ENCODE measurements around the gene DBNDD1. TPM values are rescaled to one million over a fixed set of nuclear protein-coding genes. Genes with fewer than 3 reads are reported as not detected.

The DBNDD1 gene
- total and polyA plus RNA-seq, 4 donors, result 0.09 to 1.5 (median 0.82) TPM

DNA sequence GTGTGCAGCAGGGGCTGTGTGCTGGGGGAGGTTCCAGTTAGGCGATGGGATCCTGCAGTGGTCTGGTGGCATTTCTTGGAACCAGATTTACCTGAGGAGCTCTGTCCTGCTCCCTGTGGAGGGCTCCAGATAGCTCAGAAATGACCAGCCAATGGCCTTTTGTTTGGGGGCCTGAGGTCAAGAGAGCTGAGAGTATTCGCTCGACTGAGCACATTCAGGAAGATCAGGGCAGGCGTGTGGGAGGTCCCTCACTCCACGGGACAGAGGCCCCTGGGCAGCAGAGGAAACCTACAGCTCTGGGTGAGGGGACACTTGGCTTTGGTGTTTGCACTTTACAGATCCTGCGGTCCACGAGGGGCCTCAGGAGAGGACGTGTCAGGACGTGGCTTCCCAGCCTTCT, 52.5 kb downstream of the DBNDD1 start:
- no peak overlapping the region for H3K27ac ChIP-seq (ENCODE audit: low read depth in 1 of 2, low read length in 2 of 2)
- peaks cover 3 to 13% (median 10%) of the 10 kb centered on the region in 4 donors for H3K4me1 ChIP-seq (ENCODE audit: control insufficient read depth in 4 of 4, insufficient read depth in 4 of 4, low read length in 3 of 4)
- no peaks in the 10 kb centered on the region for H3K9me3 ChIP-seq (ENCODE audit: control insufficient read depth in 4 of 4, low read length in 3 of 4)
- no peaks in the 10 kb centered on the region for H3K27me3 ChIP-seq (ENCODE audit: control insufficient read depth in 4 of 4, insufficient read depth in 4 of 4, low read length in 3 of 4)
- no peak for TF ChIP-seq NR2F2 (IDR thresholded peaks at IDR 0.05)
- TF ChIP-seq, protein P1, sequence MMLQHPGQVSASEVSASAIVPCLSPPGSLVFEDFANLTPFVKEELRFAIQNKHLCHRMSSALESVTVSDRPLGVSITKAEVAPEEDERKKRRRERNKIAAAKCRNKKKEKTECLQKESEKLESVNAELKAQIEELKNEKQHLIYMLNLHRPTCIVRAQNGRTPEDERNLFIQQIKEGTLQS (IDR thresholded peaks at IDR 0.05), result no peak
- TF ChIP-seq YY1 (IDR thresholded peaks at IDR 0.05), result no peak
- TF ChIP-seq, protein P2, sequence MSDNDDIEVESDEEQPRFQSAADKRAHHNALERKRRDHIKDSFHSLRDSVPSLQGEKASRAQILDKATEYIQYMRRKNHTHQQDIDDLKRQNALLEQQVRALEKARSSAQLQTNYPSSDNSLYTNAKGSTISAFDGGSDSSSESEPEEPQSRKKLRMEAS (IDR thresholded peaks at IDR 0.05), result no peak
- no peak for TF ChIP-seq FOXA2 (IDR thresholded peaks at IDR 0.05)
- peaks cover 0 to 15% (median 1%) of the 10 kb centered on the region in 4 donors for H3K36me3 ChIP-seq (ENCODE audit: control insufficient read depth in 4 of 4, insufficient read depth in 3 of 4, low read depth in 1 of 4, low read length in 3 of 4)
- 90% methylated on average over 9 of the region's 9 CpGs for WGBS
- no peak for DNase-seq (ENCODE audit: low spot score)
- no peak overlapping the region for H3K9ac ChIP-seq (ENCODE audit: low read depth in 1 of 2, low read length in 2 of 2)
- H3K4me3 ChIP-seq (ENCODE audit: low read depth in 1 of 3, low read length in 3 of 3), result no peak overlapping the region

DNA sequence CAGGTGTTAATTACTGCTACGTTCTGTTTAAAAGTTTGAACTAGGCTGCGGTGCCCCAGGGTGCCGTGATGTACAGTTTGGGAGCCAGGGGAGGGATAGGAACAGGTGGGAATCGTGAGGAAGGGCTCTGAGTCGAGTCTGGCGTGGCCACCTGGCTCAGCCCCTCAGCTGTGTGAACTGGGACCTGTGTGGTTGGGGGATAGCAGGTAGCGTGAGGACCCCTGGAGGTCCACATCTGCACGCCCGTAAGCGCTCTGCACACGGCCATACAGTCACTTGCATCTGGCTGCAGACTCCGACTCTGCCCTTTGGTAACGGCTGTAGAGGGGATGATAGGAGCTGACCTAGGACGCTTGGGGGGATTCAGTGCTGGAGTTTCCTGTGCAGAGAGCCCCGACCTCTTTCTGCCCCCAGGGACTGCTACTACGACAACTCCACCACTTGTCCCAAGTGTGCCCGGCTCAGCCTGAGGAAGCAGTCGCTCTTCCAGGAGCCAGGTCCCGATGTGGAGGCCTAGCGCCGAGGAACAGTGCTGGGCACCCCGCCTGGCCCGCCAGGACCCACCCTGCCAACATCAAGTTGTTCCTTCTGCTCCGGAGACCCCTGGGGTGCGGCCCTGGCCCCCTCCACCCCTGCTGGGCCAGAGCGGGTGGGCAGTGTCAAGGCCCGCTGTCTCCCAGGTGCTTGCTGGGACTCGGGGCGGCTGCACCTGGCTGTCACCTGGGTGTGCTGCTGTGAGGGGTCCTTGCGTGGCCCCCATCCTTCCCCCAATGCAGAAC, 53.6 kb downstream of the DBNDD1 start:
- H3K9ac ChIP-seq (ENCODE audit: low read depth in 1 of 2, low read length in 2 of 2), result no peak overlapping the region
- no peaks in the 10 kb centered on the region for H3K27me3 ChIP-seq (ENCODE audit: control insufficient read depth in 4 of 4, insufficient read depth in 4 of 4, low read length in 3 of 4)
- H3K9me3 ChIP-seq (ENCODE audit: control insufficient read depth in 4 of 4, low read length in 3 of 4), result no peaks in the 10 kb centered on the region
- H3K27ac ChIP-seq (ENCODE audit: low read depth in 1 of 2, low read length in 2 of 2), result no peak overlapping the region
- 95% methylated on average over 30 of the region's 30 CpGs for WGBS
- peaks cover 0 to 3% (median 0%) of the 10 kb centered on the region in 4 donors for H3K4me1 ChIP-seq (ENCODE audit: control insufficient read depth in 4 of 4, insufficient read depth in 4 of 4, low read length in 3 of 4)
- TF ChIP-seq FOXA1 (IDR thresholded peaks at IDR 0.05), result no peak
- TF ChIP-seq SP1 (IDR thresholded peaks at IDR 0.05), result no peak
- TF ChIP-seq NR2F2 (IDR thresholded peaks at IDR 0.05), result no peak
- TF ChIP-seq, protein P1 (IDR thresholded peaks at IDR 0.05), result no peak
- TF ChIP-seq RAD21 (IDR thresholded peaks at IDR 0.05), result no peak
- no peak for TF ChIP-seq TAF1 (conservative IDR thresholded peaks at IDR 0.05)
- TF ChIP-seq, protein P2 (IDR thresholded peaks at IDR 0.05), result no peak
- TF ChIP-seq HNF4A (conservative IDR thresholded peaks at IDR 0.05), result no peak
- no peak for TF ChIP-seq JUND (IDR thresholded peaks at IDR 0.05)
- TF ChIP-seq, protein P3, sequence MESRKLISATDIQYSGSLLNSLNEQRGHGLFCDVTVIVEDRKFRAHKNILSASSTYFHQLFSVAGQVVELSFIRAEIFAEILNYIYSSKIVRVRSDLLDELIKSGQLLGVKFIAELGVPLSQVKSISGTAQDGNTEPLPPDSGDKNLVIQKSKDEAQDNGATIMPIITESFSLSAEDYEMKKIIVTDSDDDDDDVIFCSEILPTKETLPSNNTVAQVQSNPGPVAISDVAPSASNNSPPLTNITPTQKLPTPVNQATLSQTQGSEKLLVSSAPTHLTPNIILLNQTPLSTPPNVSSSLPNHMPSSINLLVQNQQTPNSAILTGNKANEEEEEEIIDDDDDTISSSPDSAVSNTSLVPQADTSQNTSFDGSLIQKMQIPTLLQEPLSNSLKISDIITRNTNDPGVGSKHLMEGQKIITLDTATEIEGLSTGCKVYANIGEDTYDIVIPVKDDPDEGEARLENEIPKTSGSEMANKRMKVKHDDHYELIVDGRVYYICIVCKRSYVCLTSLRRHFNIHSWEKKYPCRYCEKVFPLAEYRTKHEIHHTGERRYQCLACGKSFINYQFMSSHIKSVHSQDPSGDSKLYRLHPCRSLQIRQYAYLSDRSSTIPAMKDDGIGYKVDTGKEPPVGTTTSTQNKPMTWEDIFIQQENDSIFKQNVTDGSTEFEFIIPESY (IDR thresholded peaks at IDR 0.05), result no peak
- no peak for TF ChIP-seq YY1 (IDR thresholded peaks at IDR 0.05)
- TF ChIP-seq FOXA2 (IDR thresholded peaks at IDR 0.05), result no peak
- TF ChIP-seq GABPA (IDR thresholded peaks at IDR 0.05 in 1 of 2, conservative IDR thresholded peaks at IDR 0.05 in 1 of 2), result no peak
- TF ChIP-seq, protein P4, sequence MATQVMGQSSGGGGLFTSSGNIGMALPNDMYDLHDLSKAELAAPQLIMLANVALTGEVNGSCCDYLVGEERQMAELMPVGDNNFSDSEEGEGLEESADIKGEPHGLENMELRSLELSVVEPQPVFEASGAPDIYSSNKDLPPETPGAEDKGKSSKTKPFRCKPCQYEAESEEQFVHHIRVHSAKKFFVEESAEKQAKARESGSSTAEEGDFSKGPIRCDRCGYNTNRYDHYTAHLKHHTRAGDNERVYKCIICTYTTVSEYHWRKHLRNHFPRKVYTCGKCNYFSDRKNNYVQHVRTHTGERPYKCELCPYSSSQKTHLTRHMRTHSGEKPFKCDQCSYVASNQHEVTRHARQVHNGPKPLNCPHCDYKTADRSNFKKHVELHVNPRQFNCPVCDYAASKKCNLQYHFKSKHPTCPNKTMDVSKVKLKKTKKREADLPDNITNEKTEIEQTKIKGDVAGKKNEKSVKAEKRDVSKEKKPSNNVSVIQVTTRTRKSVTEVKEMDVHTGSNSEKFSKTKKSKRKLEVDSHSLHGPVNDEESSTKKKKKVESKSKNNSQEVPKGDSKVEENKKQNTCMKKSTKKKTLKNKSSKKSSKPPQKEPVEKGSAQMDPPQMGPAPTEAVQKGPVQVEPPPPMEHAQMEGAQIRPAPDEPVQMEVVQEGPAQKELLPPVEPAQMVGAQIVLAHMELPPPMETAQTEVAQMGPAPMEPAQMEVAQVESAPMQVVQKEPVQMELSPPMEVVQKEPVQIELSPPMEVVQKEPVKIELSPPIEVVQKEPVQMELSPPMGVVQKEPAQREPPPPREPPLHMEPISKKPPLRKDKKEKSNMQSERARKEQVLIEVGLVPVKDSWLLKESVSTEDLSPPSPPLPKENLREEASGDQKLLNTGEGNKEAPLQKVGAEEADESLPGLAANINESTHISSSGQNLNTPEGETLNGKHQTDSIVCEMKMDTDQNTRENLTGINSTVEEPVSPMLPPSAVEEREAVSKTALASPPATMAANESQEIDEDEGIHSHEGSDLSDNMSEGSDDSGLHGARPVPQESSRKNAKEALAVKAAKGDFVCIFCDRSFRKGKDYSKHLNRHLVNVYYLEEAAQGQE (IDR thresholded peaks at IDR 0.05), result no peak
- TF ChIP-seq, protein P5, sequence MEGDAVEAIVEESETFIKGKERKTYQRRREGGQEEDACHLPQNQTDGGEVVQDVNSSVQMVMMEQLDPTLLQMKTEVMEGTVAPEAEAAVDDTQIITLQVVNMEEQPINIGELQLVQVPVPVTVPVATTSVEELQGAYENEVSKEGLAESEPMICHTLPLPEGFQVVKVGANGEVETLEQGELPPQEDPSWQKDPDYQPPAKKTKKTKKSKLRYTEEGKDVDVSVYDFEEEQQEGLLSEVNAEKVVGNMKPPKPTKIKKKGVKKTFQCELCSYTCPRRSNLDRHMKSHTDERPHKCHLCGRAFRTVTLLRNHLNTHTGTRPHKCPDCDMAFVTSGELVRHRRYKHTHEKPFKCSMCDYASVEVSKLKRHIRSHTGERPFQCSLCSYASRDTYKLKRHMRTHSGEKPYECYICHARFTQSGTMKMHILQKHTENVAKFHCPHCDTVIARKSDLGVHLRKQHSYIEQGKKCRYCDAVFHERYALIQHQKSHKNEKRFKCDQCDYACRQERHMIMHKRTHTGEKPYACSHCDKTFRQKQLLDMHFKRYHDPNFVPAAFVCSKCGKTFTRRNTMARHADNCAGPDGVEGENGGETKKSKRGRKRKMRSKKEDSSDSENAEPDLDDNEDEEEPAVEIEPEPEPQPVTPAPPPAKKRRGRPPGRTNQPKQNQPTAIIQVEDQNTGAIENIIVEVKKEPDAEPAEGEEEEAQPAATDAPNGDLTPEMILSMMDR (IDR thresholded peaks at IDR 0.05; ENCODE audit: low read depth, low read length, missing input control), result no peak
- TF ChIP-seq EGR1 (IDR thresholded peaks at IDR 0.05; ENCODE audit: low read depth in 2 of 2), result no peak
- no peak for TF ChIP-seq RXRA (IDR thresholded peaks at IDR 0.05)
- H3K4me3 ChIP-seq (ENCODE audit: low read depth in 1 of 3, low read length in 3 of 3), result no peak overlapping the region
- DNase-seq (ENCODE audit: low spot score), result no peak
- peaks cover 0 to 25% (median 1%) of the 10 kb centered on the region in 4 donors for H3K36me3 ChIP-seq (ENCODE audit: control insufficient read depth in 4 of 4, insufficient read depth in 3 of 4, low read depth in 1 of 4, low read length in 3 of 4)
